NB4 (cell line): ENCODE results near the gene P3H3.

Source experiments
- CTCF ChIP-seq: IDR thresholded peaks from one replicate; pipeline ENCODE4 v1.5.1; 2012; ENCODE audit warnings: low read depth, low read length
- MAX ChIP-seq: IDR thresholded peaks from 2 replicates; pipeline ENCODE4 v1.6.1; 2011; ENCODE audit warnings: low read depth, low read length
- POLR2A ChIP-seq: IDR thresholded peaks from 2 replicates; pipeline ENCODE4 v1.6.1; 2011; ENCODE audit warnings: mild to moderate bottlenecking; ENCODE audit not compliant: insufficient read length; ENCODE audit errors: extremely low read depth

- TF ChIP-seq CTCF = no peak
- no peak for TF ChIP-seq POLR2A
- no peak for TF ChIP-seq MAX
Measured at GRCh38 chr12:6888360-6888759, 60.2 kb downstream of the P3H3 start.
